ENCODE measurements around the gene KRI1.

Gene KRI1

DNA sequence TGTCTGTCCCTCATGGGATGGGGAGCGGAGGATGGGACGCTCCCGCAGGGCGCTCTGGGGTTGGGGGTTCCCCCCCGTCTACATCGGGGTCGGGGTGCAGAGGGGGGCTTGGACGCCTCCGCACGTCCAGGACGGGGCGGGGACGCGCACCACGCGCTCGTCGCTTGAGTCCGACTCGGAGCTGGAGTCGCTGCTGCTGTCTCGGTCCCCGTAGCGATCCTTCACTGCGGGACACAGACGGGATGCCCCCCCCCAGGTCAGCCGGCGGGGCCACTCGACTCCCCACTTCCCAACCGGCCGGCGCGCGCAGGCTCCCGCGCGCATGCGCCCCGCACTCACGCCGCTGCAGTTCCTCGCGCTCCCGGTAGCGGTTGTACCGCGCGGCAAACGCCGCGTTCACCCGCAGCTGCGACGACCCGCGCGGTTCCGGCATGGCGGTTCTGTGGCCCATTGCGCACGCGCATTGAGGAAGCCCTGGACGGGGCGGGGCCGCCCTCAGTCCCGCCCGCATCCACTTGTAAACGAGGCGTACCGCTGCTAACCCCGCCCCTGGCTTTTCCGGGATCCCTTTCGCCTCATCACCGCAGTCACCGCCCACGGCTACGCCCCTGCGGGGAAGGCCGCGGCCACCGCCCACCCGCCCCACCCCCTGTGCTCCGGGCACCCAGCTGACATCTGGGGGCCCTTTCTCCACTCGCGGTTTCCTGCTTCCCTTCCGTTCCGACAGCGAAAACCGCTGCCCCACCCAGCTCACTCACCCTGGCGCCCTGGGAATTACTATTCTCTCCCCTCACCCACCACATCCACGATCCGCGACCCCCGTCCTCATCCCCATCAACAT lies at the start of gene KRI1:
TSS of gene KRI1 (minus strand) at position 444 of the 841 bp plus-strand sequence. CDS start at position 433, 11 bp downstream.
- peak; percentile 96 for DNase-seq

GRCh38 chr19:10612499-10613119 lies 46.8 kb upstream of the KRI1 start:
- no peak for DNase-seq

GRCh38 chr19:10611907-10612306 lies 46.1 kb upstream of the KRI1 start:
- no peak for DNase-seq

- no peak for DNase-seq
Measured at GRCh38 chr19:10604460-10604980, 38.7 kb upstream of the KRI1 start.

DNA sequence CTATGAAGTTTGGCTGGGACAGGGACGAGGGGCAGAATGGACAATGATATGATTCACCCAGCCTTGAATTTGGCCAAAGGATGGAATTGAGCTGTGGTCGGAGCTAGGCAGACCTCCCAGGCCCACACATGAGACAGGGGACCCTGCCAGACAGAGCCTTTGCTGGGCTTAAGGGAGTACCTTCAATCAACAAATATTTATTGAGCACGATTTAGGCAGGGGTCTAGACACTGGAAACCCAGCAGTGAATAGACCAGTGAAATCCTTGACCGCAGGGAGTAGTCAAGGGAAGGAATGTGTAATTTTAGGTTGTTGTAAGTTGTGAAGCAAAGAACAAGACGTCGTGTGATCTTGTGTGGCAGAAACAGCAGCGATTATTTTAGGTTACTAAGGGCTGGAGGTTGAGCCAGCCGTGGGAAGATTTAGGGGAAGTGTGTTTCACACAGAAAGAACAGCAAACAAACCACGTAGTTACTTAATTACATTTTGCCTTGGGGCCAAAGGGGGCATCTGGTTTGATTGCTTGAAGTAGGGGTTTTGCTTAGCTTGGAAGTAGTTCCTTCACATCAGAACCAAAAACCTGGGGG lies 38.2 kb upstream of the KRI1 start:
- DNase-seq: no peak

DNA sequence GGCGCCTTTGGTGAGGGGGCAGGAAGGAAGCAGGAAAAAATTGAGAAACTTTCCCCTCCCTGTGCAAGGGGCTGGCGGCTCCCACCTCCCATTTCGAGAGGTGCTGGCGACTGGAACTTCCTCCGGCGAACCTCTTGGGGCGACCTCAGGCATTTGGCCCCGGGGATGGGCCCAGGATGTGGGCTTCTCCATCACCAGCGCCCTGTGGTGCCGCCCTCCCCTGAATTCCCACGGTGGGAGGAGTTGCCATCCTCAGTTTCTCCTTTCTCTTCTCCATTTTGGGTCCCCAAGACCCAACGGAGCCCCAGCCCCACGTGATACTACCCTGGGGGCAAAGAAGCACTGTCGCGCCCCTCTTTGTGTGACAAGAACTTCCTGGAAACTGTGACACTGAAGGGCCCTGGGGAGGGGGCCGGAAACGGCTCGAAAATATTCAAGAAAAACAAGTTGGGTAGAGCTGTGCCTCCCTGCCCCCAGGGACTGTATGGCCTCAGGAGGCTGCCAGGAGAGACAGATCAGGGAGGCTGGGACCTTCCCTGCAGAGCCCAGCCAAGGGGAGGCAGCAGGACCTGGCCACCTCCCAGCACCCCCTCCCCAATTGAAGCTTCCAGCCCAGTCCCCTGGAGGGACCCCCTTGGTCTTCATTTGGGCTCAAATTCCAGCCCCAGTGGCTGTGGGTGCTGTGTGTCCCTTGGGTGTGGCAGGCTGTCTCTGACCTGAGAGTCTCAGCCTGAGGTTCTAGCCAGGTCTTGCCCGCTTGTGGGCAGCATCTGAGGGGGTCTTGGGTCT lies 37.5 kb upstream of the KRI1 start:
- no peak for DNase-seq

- DNase-seq: peak; percentile 89
Measured at GRCh38 chr19:10602330-10603083, 36.7 kb upstream of the KRI1 start.

DNA sequence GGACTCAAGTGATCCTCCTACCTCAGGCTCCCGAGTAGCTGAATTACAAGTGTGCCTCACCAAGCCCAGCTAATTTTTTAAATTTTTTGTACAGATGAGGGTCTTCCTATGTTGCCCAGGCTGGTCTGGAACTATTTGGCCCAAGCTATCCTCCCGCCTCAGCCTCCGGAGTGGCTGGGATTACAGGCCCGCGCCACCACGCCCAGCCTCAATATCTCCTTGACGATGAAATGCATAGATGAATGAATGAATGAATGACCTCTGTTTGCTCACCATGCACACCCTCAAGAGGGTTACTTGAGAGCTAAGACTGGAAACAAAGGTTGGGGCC lies 36.2 kb upstream of the KRI1 start:
- no peak for DNase-seq

- DNase-seq: no peak
Measured at GRCh38 chr19:10600149-10600548, 34.3 kb upstream of the KRI1 start.

GRCh38 chr19:10593820-10594637 lies 28.2 kb upstream of the KRI1 start:
- no peak for DNase-seq

- DNase-seq: no peak
Measured at GRCh38 chr19:10593148-10593547, 27.3 kb upstream of the KRI1 start.

- DNase-seq: no peak
Measured at GRCh38 chr19:10587839-10588150, 22.0 kb upstream of the KRI1 start.

DNA sequence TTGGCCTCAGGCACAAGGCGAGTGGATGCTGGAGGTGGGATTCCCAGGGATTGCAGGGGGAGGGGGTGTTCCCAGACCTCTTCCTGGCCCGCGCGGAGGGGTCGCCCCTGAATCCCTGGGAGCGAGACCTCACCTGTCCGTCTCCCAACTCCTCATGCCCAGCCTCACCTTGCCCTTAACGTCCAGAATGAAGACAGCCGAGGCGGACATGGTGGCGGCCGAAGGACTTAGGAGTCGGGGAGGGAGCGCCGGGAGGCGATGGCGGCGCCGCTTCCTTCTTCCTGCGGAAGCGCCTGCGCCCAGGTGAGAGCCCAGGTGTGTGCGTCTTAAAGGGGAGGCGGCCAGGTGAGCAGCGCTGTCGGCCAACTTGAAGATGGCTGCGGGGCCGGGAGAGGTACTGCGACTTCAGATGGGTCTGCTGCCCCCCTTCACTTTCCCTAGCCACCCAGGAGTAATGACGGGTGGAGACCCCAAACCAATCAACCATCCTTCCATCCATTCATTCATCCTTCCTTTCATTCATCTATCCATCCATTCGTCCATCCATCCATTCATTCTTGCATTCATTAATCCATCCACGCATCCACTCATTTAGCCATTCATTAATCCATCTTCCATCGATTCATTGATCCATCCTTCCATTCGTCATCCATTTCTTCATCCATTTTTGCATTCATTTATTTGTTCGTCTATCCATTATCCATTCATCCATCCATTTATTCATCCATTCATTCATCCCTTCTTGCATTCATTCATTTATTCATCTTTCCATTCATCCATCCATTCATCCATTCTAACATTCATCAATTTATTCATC lies 21.4 kb upstream of the KRI1 start, which contains the start of gene AP1M2:
TSS of gene AP1M2 (minus strand) at position 291 of the 817 bp plus-strand sequence. CDS start at position 210, 81 bp downstream.
- DNase-seq: no peak

DNA sequence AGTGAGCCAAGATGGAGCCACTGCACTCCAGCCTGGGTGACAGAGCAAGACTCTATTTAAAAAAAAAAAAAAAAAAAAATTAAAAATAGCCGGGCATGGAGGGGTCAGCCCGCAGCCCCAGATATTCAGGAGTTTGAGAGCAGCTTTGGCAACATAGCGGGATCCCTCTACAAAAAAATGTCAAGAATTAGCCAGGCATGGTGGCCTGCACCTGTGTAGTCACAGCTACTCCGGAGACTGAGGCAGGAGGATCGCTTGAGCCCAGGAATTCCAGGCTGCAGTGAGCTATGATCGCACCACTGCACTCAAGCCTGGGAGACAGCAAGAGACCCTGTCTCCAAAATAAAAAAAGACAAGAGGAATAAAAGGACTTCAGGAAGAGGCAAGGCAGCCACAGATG lies 20.6 kb upstream of the KRI1 start:
- DNase-seq: no peak

GRCh38 chr19:10583036-10583776 lies 17.4 kb upstream of the KRI1 start:
- DNase-seq: no peak

- no peak for DNase-seq
Measured at GRCh38 chr19:10582091-10582490, 16.3 kb upstream of the KRI1 start.

GRCh38 chr19:10580979-10581631 lies 15.3 kb upstream of the KRI1 start:
- DNase-seq: peak; percentile 89

- no peak for DNase-seq
Measured at GRCh38 chr19:10577951-10578350, 12.1 kb upstream of the KRI1 start.

GRCh38 chr19:10575011-10575716 lies 9.4 kb upstream of the KRI1 start:
- no peak for DNase-seq

Measured in retina (tissue), 1 donor.